Ecto neural progenitor cell (in vitro differentiated cells): ENCODE results near the gene PIK3R3.
"Not testable (repeated sequence)": the region's sequence is repeated elsewhere in the genome, so short reads cannot be mapped to it uniquely, and the experiment has no call there.

Experiments
- DNase-seq: peaks from one replicate; pipeline ENCODE4 v3.0.0-alpha.2; 2018; ENCODE audit warnings: low spot score

PIK3R3 gene

GRCh38 chr1:46065405-46065804 is 67.0 kb downstream of the PIK3R3 start:
- DNase-seq: no peak

DNA sequence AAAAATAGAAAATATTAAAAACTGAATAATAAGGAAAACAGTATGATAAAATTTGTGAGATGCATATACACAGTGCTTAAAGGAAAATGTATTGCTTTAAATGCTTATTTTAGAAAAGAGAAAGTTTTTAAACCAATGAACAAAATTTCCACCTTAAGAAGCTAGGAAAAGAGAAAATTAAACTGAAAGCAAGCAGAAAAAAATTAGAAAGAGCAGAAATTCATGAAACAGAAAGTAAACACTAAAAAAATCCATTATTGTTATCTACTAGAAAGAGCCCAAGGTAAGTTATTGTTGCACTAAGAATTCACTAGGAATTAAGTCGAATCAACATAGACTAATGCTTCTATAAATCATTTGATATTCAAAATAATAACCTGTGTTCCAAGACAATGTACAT is 67.7 kb downstream of the PIK3R3 start:
- DNase-seq: no peak

GRCh38 chr1:46062651-46063319 is 69.6 kb downstream of the PIK3R3 start:
- DNase-seq: no peak

DNA sequence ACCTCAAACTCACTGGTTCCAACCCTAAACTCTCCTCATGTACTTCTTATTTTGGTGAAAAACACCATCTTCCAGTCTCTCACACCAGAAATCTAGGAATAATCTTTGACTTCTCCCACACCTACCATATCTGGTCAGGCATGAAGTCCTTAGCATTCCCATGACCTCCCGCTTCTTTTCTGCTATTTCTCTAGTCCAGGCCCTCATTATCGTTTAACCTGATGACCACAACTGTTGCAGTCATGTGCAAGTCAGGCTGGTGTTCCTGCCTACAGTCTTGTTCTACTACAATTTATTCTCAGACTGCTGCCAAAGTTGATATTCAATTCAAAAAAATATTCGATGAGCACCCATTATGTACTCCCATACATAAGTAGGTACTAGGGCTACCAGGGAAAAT is 71.3 kb downstream of the PIK3R3 start:
- no peak for DNase-seq

DNA sequence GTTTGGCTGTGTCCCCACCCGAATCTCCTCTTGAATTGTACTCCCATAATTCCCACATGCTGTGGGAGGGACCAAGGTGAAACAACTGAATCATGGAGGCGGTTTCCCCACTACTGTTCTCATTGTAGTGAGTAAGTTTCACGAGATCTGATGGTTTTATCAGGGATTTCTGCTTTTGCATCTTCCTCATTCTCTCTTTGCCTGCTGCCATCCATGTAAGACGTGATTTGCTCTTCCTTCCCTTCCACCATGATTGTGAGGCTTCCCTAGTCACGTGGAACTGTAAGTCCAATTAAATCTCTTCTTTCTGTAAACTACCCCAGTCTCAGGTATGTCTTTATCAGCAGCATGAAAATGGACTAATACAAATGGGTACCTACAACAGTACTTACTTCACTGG is 73.5 kb downstream of the PIK3R3 start:
- no peak for DNase-seq

- no peak for DNase-seq
Observed at GRCh38 chr1:46057781-46058180, 74.6 kb downstream of the PIK3R3 start.

DNA sequence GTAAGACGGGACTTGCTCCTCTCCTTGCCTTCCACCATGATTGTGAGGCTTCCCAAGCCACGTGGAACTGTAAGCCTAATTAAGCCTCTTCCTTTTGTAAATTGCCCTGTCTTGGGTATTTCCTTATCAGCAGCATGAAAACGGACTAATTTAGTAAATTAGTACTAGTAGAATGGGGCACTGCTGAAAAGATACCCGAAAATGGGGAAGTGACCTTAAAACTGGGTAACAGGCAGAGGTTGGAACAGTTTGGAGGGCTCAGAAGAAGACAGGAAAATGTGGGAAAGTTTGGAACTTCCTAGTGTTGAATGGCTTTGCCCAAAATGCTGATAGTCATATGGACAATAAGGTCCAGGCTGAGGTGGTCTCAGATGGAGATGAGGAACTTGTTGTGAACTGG is 75.2 kb downstream of the PIK3R3 start:
- not testable (repeated sequence) for DNase-seq

DNA sequence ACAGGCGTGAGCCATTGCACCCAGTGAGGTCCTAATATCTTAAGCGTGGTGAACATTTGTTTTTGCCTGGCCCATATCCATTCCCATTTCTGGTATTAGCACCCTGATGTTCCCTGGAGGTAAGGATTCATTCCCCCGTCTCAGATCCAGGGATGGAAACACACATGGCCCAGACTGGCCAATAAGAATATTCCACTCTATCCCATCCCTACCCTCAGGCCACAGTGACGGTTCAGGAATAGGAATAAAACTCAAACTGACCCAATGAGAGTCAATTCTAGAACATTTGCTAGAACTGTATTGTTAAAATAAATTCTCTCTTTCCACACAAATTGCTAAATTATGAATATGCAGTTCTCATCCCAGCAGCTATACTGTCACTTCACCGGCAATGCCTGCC is 76.1 kb downstream of the PIK3R3 start:
- no peak for DNase-seq

DNA sequence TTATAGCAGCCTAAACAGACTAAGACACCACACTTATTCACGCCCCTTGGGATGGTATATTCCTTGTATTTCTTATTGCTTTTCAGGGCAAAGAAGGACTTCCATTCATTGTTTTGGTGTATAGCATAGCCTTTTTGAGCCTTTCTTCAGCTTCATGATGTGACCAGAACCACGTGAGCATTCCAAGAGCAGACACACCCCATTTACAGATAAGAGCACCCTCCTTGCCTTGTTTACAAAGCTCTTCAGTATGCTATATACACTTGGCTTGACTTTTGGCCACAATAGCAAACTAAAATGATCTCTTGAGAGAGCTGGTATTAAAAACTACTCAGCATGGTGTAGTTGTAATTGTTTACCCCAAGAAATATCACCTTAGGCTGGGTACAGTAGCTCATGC is 78.7 kb downstream of the PIK3R3 start:
- no peak for DNase-seq

- no peak for DNase-seq
Observed at GRCh38 chr1:46044116-46044515, 88.3 kb downstream of the PIK3R3 start.

DNA sequence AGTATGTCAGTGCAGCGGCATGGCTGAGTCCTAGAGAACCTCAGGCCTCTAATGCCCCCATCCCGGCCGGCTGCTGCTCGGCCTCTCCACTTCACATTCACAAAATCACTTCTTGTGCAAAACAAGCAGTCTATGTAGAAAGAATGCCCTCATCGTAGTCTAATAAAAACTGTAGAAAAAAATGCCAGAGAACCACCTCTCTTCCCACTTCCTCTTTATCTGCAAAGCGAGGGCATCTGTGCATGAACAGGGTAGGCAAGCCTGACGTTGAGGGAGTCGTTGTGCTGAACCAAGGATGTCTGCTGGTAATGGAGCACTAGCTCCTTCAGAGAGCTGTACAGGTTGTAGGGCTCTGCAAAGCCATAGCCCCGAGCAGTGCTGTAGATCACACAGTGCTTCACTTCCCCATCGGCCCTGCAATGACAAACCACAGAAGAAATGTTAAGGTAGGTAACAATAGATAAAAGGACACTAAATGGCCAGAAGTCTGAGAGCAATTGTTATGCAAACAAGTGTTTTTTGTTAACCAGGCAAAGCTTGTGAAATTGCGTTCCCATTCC is 88.9 kb downstream of the PIK3R3 start:
- DNase-seq: no peak

DNA sequence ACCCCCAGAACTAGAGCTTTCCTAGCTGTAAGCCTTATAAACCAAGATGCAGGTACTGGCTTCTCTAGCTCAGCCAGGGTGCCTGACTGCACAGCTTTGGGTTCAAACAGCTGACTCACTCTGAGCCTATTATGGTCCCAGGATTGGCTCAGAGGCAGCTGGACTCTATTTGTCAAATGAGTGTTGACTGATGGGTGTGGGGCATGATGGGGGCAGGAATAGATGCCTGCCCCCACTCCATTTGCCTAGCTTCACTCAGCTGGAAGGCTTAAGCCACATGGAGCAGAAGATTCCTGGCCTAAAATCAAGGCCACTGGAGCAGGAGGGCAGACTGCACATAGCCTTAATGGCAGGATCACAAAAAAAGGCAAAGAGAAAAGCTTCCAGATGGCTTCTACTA is 90.5 kb downstream of the PIK3R3 start:
- no peak for DNase-seq

- no peak for DNase-seq
Observed at GRCh38 chr1:46041551-46041950, 90.9 kb downstream of the PIK3R3 start.

DNA sequence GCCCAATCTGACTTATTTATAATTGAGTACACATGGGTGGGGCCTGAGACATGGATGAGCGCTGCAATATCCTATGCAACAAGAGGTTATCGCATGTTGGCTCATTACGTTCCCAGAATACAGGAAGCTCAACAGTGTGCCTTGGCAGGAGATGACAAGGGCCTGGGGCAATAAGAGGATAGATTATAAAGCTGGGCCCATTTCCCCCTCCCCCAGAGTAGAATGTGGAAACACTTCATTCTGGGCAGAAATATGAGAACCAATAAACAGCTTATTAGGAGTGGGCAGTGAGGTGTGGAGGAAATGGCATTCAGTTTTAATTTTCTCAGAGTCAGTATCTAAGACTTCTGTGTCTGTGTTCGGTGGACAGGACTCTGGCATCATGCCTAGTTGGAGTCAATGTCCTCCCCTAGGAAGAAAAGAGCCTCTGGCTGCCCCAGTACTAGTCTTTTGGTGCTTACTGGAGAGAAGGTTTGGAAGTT is 92.8 kb downstream of the PIK3R3 start:
- DNase-seq: no peak

- peak; percentile 91 for DNase-seq
Observed at GRCh38 chr1:46036894-46037839, 95.3 kb downstream of the PIK3R3 start.

GRCh38 chr1:46034601-46035516 is 97.6 kb downstream of the PIK3R3 start:
- no peak for DNase-seq

DNA sequence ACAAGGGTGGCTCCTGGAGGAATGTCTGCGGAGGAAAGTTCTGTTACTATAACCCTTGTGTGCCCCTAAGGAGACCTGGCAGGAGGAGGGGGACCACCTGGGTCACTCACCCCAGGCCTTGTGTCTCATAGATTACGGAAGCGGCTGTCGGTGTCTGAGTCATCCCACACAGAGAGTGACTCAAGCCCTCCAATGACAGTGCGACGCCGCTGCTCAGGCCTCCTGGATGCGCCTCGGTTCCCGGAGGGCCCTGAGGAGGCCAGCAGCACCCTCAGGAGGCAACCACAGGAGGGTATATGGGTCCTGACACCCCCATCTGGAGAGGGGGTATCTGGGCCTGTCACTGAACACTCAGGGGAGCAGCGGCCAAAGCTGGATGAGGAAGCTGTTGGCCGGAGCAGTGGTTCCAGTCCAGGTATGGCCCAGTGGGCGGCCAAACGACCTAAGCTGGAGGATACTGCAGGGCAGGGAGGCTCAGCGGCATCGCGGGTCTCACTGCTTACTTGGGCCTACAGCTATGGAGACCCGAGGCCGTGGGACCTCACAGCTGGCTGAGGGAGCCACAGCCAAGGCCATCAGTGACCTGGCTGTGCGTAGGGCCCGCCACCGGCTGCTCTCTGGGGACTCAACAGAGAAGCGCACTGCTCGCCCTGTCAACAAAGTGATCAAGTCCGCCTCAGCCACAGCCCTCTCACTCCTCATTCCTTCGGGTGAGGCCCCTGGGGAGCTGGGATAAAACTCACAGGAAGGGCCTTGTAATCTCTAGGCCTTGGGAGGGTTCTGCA is 101.4 kb downstream of the PIK3R3 start:
- no peak for DNase-seq

GRCh38 chr1:46030074-46030870 is 102.2 kb downstream of the PIK3R3 start:
- DNase-seq: no peak

- no peak for DNase-seq
Observed at GRCh38 chr1:46027788-46028573, 104.4 kb downstream of the PIK3R3 start.
